Activated naive CD8-positive, alpha-beta T cell treated with anti-CD3 and anti-CD28 coated beads, Interleukin-2, amount 50 U/mL, for 16 hours (primary cell): Measurements from ENCODE around the gene SUFU.
A peak's percentile ranks its signal among the peaks of the same experiment; 100 is the strongest.
"Not testable (repeated sequence)": the region's sequence is repeated elsewhere in the genome, so short reads cannot be mapped to it uniquely, and the experiment has no call there.

Experiments
- DNase-seq: peaks from one replicate; pipeline ENCODE4 v3.0.0-alpha.2; 2020; ENCODE audit warnings: low read depth, low spot score

SUFU gene

GRCh38 chr10:102480396-102480795 is 23.4 kb upstream of the SUFU start:
- DNase-seq, result no peak

GRCh38 chr10:102484021-102484420 is 19.8 kb upstream of the SUFU start:
- no peak for DNase-seq

GRCh38 chr10:102485093-102485784 is 18.5 kb upstream of the SUFU start:
- no peak for DNase-seq

GRCh38 chr10:102491136-102491535 is 12.6 kb upstream of the SUFU start:
- no peak for DNase-seq

- DNase-seq, result no peak
These were observed 11.3 kb upstream of the SUFU start for GRCh38 chr10:102492344-102492939.

GRCh38 chr10:102492983-102493382 is 10.8 kb upstream of the SUFU start:
- DNase-seq, result no peak

GRCh38 chr10:102493771-102494170 is 10.0 kb upstream of the SUFU start:
- DNase-seq, result no peak

- DNase-seq, result no peak
These were observed 6.2 kb upstream of the SUFU start for GRCh38 chr10:102497545-102497944.

- DNase-seq, result no peak
These were observed 4.4 kb upstream of the SUFU start for GRCh38 chr10:102499356-102499755.

GRCh38 chr10:102500686-102501085 is 3.1 kb upstream of the SUFU start:
- not testable (repeated sequence) for DNase-seq

GRCh38 chr10:102501201-102502028 is 2.4 kb upstream of the SUFU start:
- DNase-seq, result no peak

GRCh38 chr10:102502029-102502336 is 1.8 kb upstream of the SUFU start:
- peak; percentile 97 for DNase-seq

- peak; percentile 85 for DNase-seq
These were observed 1.2 kb upstream of the SUFU start, which contains the start of gene ACTR1A for GRCh38 chr10:102502337-102503151. TSS of gene ACTR1A (minus strand) at chr10:102502712. CDS start at chr10:102502647, 65 bp downstream.

GRCh38 chr10:102504179-102504975 is 605 bp downstream of the SUFU start:
- DNase-seq, result no peak

GRCh38 chr10:102504976-102505300 is 1.2 kb downstream of the SUFU start:
- no peak for DNase-seq

GRCh38 chr10:102505462-102506115 is 1.8 kb downstream of the SUFU start:
- DNase-seq, result no peak

- no peak for DNase-seq
These were observed 3.7 kb downstream of the SUFU start for GRCh38 chr10:102507521-102507920.

- DNase-seq, result no peak
These were observed 4.7 kb downstream of the SUFU start for GRCh38 chr10:102508506-102508905.

GRCh38 chr10:102509387-102509786 is 5.6 kb downstream of the SUFU start:
- no peak for DNase-seq

- DNase-seq, result no peak
These were observed 8.0 kb downstream of the SUFU start for GRCh38 chr10:102511583-102512274.
